ENCODE results near the gene CSN3.
"Not testable (repeated sequence)": the region's sequence is repeated elsewhere in the genome, so short reads cannot be mapped to it uniquely, and the experiment has no call there.

Gene CSN3, protein sequence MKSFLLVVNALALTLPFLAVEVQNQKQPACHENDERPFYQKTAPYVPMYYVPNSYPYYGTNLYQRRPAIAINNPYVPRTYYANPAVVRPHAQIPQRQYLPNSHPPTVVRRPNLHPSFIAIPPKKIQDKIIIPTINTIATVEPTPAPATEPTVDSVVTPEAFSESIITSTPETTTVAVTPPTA

DNA sequence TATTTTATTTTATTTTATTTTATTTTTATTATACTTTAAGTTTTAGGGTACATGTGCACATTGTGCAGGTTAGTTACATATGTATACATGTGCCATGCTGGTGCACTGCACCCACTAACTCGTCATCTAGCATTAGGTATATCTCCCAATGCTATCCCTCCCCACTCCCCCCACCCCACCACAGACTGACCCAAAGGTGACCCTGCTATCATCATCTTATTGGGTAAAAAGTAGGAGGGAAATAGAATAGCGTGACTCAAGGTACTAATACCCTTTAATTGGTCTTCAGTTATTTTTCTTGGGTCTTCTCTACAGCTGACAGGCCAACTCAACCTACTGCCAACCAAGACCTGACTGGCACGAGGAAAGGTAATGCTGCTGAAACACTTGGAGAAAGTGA, at the start of gene CSN3:
CSN3 (plus strand) TSS at position 301 of the 400 bp plus-strand sequence. CDS start 2,223 bp downstream, outside the sequence.
- DNase-seq (ENCODE audit: low spot score), result not testable (repeated sequence)

DNA sequence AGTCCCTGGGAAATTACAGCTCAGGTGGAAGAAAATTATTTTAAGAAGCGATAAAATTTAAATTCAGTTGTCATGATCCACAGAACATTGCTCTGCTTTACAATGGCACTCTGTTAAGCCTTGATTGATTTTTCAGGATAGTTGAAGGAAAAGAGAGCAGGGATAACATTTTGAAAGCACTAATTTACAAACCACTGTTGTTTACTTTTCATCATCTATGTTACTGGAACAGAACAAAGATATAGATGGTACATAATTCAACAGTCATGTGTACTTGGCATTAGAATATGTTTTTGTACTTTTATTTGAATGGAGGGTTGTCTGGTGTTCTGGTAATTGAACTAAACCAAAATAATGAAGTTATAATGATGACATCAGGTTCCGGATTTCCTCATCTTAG, 49.5 kb upstream of the CSN3 start:
- no peak for DNase-seq (ENCODE audit: low spot score)

DNA sequence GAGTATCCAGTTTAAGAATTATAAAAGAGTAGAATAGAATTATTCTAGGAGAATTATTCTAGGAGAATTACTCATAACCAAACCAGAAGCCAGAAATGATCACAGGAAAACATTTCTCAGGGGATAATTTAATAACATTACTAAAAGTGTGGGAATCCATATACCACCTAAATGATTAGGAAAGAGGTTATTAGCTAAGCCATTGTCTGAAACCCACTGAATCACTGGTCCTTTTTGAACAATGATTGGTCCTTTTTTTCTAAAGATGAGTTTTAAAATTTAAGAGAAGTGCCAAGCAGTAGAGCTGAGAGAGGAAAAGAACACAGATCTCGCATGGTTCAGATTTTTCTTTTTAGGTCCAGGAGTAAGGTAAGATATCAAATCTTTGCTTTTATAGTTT, 47.0 kb upstream of the CSN3 start, which contains the start of gene ODAM:
ODAM (plus strand) TSS at position 301 of the 400 bp plus-strand sequence. CDS start 819 bp downstream, outside the sequence.
- no peak for DNase-seq (ENCODE audit: low spot score)

DNA sequence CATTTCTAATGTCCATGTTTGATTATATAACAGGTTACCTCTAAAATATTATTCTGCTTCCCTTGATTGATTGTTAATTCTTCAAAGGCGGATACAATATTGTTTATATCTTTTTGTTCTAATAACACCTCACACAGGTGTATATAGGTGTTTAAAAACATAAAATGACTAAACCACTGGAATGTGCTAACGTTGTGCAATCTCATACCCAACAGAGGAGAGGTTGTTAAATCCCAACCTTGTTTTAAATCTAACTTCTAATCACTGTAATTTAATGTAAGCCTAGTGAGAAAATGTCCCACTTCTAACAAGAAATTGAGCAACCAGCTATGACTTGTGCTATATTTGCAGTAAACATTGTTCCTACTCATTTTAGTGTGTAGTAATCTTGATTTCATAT, 45.5 kb upstream of the CSN3 start:
- no peak for DNase-seq (ENCODE audit: low spot score)

DNA sequence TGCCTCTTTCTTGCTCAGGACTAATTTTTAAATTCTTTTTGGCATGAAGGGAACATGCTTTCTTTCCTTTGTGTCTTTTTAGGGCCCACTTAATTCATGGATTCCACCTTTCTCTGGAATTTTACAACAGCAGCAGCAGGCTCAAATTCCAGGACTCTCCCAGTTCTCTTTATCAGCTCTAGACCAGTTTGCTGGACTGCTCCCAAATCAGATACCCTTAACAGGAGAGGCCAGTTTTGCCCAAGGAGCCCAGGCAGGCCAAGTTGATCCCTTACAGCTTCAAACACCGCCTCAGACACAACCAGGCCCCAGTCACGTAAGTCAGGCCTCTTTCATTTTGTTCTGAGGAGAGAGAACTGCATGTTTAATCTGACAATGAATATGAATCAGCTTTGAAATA, 44.6 kb upstream of the CSN3 start:
- DNase-seq (ENCODE audit: low spot score), result no peak

DNA sequence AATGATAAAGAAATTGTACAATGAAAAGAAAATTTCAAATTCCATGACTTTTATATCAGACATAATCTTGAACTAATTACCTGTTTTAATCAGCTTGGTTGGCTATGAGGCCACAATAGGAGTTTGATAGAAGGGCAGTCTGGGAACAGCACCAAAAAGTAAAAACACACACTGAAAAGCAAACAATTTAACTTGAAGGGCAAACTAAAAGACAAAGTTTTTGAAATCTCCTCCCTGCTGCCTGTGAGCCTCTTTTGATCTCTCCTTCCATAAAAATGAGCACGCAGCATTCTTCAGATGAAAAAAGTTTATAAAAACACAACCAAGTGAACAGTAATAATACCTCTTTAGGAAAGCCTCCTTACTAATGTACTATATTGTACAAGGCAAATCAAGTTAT, 38.8 kb upstream of the CSN3 start:
- DNase-seq (ENCODE audit: low spot score), result no peak

DNA sequence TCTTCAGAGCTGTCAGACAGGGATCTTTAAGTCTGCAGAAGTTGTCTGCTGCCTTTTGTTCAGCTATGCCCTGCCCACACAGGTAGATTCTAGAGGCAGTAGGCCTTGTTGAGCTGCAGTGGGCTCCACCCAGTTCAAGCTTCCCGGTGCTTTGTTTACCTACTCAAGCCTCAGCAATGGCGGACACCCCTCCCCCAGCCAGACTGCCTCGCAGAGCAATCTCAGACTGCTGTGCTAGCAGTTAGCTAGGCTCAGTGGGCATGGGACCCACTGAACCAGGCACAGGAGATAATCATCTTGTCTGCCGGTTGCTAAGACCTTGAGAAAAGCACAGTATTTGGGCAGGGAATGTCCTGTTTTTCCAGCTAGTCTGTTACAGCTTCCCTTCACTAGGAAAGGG, 29.6 kb upstream of the CSN3 start:
- DNase-seq (ENCODE audit: low spot score), result not testable (repeated sequence)

DNA sequence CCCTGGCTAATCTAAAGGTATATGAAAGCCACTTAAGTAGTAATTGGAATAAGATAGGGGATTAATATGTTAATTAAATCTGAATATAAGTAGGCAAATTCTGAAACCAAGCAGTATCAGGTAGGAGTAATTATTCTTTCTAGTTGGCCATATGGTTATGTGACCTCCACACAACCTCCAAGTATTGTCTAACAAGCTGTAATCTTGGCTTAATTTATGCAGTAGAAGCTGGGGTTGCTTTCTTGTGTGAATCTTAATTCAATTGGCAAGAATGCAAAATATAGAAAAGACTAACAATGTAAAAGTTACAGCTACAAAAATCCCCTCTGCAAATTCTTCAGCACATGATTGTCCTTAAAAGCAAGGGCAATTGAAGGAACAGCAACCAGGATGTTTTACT, 26.3 kb upstream of the CSN3 start:
- not testable (repeated sequence) for DNase-seq (ENCODE audit: low spot score)

DNA sequence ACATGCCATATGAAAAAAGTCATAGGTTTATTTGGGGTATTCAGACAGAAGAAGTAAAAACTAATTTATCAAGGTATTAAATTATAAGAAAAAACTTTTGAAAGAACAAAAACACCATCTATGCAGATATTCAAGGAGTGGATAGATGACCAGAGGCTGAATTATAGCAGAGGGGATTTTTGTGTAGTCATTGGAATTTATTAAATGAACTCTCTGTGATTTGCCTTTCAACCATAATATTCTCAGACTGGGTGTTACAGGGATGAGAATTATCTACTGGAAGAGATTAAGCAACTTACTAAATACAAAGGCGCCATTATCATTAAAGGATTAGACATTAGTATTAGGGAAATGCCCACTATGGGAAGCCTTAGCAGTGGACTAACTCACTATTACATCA, 25.8 kb upstream of the CSN3 start:
- not testable (repeated sequence) for DNase-seq (ENCODE audit: low spot score)

DNA sequence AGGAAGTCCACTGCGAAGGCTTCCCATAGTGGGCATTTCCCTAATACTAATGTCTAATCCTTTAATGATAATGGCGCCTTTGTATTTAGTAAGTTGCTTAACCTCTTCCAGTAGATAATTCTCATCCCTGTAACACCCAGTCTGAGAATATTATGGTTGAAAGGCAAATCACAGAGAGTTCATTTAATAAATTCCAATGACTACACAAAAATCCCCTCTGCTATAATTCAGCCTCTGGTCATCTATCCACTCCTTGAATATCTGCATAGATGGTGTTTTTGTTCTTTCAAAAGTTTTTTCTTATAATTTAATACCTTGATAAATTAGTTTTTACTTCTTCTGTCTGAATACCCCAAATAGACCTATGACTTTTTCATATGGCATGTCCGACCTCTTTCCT, 21.0 kb upstream of the CSN3 start:
- DNase-seq (ENCODE audit: low spot score), result not testable (repeated sequence)

DNA sequence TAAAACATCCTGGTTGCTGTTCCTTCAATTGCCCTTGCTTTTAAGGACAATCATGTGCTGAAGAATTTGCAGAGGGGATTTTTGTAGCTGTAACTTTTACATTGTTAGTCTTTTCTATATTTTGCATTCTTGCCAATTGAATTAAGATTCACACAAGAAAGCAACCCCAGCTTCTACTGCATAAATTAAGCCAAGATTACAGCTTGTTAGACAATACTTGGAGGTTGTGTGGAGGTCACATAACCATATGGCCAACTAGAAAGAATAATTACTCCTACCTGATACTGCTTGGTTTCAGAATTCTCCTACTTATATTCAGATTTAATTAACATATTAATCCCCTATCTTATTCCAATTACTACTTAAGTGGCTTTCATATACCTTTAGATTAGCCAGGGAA, 20.6 kb upstream of the CSN3 start:
- DNase-seq (ENCODE audit: low spot score), result not testable (repeated sequence)

DNA sequence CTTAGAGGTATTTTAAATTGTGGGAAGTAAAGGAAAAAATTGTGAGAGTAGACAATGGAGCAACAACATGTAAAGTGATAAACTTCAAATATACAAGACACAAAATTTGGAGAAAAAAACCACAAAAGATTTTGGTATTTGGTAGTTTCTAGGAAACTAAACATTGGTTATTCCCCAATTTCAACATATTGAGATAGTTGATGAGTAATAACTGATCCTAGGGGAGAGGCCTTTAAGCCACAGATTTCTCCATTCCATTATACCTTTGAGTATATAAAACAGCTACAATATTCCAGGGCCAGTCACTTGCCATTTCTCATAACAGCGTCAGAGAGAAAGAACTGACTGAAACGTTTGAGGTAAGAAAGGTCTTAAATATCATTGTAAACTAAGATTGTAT, 16.6 kb upstream of the CSN3 start, which contains the start of gene FDCSP:
FDCSP (plus strand) TSS at position 301 of the 400 bp plus-strand sequence. CDS start 5,071 bp downstream, outside the sequence.
- no peak for DNase-seq (ENCODE audit: low spot score)

DNA sequence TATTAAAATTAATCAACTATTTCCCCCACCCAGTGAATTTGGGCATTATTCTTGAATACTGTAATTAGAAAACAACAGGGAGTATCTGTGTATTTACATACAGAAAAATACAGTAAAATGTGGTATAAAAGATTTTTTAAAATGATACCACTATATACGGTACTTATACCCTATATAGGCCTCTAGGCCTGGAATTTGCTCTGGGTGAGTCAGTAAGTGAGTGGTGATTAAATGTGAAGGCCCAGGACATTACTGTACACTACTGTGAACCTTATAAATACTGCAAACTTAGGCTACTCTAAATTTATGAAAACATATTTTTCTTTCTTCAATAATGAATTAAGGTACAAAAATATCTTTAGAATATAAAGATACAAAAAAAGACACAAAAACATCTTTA, 6.3 kb upstream of the CSN3 start:
- DNase-seq (ENCODE audit: low spot score), result no peak

DNA sequence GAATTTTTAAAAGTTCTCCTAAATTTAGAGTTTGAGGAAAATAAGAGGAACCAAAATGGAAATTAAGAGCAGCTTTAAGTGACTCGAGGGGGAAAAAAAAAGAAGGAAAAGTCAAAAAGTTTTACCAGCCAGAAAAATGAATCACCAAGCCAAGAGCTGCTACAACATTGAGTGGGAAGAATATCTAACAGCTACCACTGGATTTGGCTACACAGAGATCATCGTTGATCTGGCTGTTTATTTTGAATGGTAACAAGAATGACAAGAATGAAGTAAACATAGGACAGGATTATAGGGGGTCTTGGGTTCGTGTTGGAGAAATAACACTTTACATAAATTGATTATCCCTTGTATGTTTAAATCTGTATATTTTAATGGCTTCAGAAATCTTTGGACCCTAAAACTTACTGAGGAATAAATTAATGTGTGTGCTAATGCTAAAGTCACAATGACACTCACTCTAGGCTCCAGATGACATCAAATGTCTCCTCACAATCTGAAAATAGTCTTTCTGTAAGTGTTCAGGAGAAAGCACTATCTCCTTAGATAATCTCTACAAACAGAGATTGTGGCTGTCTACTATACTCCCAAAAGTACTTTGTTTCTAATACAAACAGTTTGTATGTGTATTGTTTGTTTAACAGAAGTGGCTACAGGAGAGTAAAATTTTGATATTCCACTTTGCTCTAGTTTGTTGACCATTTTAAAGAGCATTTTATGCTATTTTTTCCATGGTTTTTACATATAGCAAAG, 3.1 kb upstream of the CSN3 start:
- no peak for DNase-seq (ENCODE audit: low spot score)

DNA sequence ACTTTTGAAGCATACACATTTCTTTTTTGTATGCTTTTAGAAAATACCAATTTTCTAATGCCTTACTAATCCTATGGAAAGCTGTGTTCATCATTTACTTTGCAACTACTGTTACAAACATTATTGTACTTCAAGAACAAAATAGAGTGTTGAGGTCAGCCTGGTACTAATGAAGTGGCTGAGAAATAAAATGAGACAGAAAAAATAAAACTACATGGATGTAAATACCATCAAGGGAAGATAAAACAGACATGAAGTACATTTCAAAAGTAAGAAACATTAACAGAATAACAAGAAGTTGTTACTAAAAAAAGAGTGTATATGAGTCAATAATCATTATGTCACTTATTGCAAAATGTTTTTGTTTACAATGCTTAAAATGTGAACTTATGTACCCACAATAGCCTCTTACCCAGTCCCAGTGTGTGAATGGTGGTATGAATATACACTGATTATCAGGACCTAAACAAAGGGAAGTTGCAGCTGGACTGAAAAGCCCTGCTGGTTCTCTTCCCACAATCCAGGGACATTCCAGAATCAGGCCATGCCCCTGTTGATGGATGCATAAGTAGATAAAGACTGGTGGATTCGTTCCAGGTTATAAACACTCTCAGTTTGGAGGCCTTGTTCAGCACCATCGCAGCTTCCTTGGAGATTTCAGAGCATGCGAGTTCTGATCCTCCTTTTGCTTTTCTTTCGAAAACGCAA, 2.4 kb upstream of the CSN3 start:
- DNase-seq (ENCODE audit: low spot score), result no peak

DNA sequence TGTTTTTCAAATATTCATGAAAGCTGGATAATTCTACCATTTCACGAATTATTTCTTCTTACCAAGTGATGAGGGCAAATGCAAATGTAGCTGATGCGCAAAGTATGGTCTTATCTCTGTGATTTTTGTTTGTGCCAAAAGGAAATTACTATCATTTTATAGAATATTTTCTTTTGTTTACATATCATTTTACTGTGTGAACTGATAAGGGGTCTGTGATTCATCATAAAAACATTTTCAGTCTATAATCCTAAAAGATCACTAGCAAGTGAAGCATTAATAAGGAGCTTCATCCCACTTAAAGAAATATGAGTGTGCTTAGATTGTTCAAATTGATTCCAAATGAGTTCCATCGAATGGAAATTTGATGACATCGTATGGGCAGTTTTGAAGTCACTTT, 694 bp downstream of the CSN3 start:
- no peak for DNase-seq (ENCODE audit: low spot score)

DNA sequence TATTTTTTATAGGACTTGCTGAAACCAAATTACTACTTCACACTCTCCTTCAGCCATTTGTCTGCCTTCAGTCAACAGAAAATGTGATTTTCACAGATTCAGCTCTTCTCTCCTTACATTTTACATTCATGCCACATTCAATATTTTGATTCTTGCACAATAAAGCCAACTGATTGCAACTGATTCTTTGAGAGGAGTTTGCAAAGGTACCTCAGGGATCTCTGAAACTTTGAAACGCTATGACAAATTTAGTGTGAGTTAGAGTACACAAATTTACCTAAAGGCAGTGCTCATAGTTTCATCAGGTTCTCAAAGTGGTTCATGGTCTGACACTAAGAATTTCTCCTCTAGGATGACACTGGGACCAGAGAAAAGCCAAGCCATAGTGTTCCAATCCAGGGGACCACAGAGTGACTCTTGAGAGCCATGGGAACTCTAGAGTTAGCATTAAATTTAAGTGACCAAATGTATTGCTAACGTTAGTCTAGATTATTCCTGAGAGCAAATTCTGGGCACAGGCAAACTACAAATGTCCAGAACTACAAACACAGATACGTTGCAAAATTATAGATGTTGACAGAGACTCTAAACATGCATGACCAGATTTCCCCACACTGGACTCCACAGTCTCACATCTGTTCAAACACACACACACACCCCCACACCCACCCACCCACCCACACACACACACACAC, 9.0 kb downstream of the CSN3 start:
- no peak for DNase-seq (ENCODE audit: low spot score)

DNA sequence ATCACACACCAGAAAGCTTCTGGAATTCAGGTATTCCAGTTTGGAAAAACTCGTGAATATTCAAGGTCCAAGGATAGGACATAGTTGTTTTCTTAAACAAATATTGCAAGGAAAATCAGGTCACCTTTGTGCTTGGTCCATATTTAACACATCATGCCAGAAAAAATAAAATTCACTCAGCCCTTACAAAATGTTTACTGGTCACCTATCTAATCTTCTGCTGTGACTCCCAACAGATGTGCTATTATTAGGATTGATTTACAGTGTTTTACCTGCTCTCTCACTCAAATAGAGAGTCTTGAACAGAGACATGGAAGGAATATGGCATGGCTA, 9.5 kb downstream of the CSN3 start:
- no peak for DNase-seq (ENCODE audit: low spot score)

DNA sequence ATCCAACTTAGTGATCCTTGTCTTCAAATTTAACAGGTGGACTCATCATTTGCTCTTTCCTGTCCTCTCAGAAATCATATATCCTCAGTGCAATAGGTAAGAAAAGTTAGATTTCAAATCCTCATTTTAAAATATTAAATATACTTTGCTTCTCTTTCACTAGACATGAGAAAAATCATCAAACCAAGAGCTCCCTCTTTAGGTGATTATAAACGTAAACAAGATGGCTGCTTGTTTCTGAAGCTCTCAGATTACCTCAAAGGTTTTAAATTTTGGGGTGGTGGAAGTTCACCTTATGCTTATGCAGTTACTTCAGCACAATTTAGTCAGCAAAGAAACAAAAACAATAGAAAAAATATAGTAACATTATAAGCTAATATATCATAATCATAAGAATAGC, 27.3 kb downstream of the CSN3 start:
- DNase-seq (ENCODE audit: low spot score), result no peak

DNA sequence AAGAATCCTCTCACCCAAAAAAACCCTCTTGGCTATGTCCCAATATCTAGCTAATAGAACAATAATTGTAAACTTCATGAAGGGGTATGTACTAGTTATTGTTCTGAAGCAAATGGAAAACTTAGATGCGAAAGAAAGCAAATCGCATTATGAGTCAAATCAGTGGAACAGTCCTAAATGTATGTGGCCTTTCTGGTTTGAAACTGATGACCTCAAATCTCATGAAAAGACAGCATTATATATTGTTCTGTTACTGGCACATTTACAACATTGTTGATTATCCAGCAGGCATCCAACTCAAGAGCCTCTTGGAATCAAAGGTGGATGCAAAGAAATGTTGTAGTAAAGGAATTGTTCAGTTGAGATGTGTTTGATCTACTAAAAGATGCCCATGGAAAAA, 34.7 kb downstream of the CSN3 start:
- no peak for DNase-seq (ENCODE audit: low spot score)

DNA sequence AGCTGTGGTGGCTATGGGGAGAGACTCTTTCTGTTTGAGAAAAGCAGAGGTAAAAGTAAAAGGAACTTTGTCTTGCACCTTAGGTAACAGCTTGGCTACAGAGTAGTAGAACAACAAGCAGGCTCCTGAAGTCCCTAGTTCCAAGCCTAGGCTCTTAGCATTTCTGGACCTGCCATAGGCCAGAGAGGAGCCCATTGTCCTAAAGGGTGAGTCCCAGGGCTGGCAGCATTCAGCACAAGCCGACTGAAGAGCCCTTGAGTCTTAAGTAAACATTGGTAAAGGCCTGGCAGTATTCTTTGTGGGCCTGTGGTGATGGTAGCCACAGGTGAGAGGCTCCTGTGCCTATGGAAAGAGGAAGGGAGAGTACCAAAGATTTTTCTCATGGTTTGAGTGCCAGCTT, 38.2 kb downstream of the CSN3 start:
- DNase-seq (ENCODE audit: low spot score), result no peak

DNA sequence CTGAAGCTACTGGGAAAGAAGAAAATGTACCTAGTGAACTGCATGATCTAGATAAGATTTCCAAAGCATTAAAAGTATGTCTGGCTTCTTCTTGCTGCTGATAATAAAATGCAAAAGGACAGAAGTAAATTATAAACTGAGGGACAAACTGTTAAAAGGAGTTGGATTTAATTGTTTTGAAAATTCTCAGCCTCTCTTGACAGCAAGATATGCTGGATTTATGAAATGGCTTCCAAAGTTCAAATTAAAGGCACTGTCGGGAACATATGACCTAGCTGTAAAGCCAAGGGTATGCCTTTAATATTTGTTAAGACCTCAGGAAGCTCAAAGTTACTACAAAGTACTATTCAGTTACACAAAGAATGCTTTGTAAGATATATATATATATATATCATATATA, 46.3 kb downstream of the CSN3 start:
- DNase-seq (ENCODE audit: low spot score), result no peak

DNA sequence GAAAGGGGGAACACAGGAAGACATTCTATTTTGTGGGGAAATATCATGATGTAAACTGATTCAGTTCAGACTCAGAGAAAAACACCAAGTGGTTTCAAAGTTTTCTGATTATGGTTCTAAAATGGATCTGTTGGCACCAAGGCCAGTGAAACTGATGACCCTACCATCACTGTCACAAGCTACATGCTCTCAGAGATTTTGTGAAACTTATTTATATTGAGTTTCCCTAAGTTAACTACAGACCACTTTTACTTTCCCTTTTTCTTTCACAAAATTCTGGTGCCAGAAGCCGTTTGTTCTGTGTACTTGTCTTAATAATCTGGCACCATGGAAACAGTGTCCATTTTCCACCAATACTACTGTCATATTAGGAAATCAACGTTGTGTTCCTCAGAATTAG, 48.9 kb downstream of the CSN3 start:
- no peak for DNase-seq (ENCODE audit: low spot score)
